ENCODE measurements around the gene SPATA46.

- TF ChIP-seq CTCF (IDR thresholded peaks at IDR 0.05): no peak
- TF ChIP-seq POLR2A (IDR thresholded peaks at IDR 0.05): no peak
Observed at GRCh38 chr1:162400790-162401355, 24.2 kb upstream of the SPATA46 start.
